HG03103 (cell line): Measurements from ENCODE around the gene PPP4R1.
"Not testable (repeated sequence)": the region's sequence is repeated elsewhere in the genome, so short reads cannot be mapped to it uniquely, and the experiment has no call there.

Experiments used
- ATAC-seq: cut with Tn5 transposase; IDR thresholded peaks from one replicate; pipeline ENCODE4 v1.9.1; 2021; ENCODE audit warnings: low read depth; ENCODE audit not compliant: unreplicated experiment

PPP4R1 gene

GRCh38 chr18:9629709-9630108, 15.3 kb upstream of the PPP4R1 start:
- ATAC-seq: no peak

GRCh38 chr18:9628984-9629383, 14.6 kb upstream of the PPP4R1 start:
- no peak for ATAC-seq

- no peak for ATAC-seq
Measured at GRCh38 chr18:9627642-9628041, 13.3 kb upstream of the PPP4R1 start.

- ATAC-seq: no peak
Measured at GRCh38 chr18:9619990-9620389, 5.6 kb upstream of the PPP4R1 start.

- ATAC-seq: no peak
Measured at GRCh38 chr18:9619545-9619944, 5.2 kb upstream of the PPP4R1 start.

GRCh38 chr18:9619056-9619455, 4.7 kb upstream of the PPP4R1 start:
- ATAC-seq: no peak

- no peak for ATAC-seq
Measured at GRCh38 chr18:9617006-9617542, 2.7 kb upstream of the PPP4R1 start.

GRCh38 chr18:9616049-9616448, 1.7 kb upstream of the PPP4R1 start:
- ATAC-seq: no peak

- no peak for ATAC-seq
Measured at GRCh38 chr18:9615280-9615797, 980 bp upstream of the PPP4R1 start.

- peak; percentile 13 for ATAC-seq
Measured at GRCh38 chr18:9613550-9614400, 584 bp downstream of the PPP4R1 start.

- ATAC-seq: no peak
Measured at GRCh38 chr18:9612977-9613376, 1.4 kb downstream of the PPP4R1 start.

GRCh38 chr18:9612215-9612830, 2.0 kb downstream of the PPP4R1 start:
- no peak for ATAC-seq

- ATAC-seq: no peak
Measured at GRCh38 chr18:9609190-9609589, 5.2 kb downstream of the PPP4R1 start.

GRCh38 chr18:9608728-9609127, 5.6 kb downstream of the PPP4R1 start:
- ATAC-seq: no peak

GRCh38 chr18:9608298-9608697, 6.1 kb downstream of the PPP4R1 start:
- no peak for ATAC-seq

- not testable (repeated sequence) for ATAC-seq
Measured at GRCh38 chr18:9607111-9607510, 7.2 kb downstream of the PPP4R1 start.

- no peak for ATAC-seq
Measured at GRCh38 chr18:9606039-9606438, 8.3 kb downstream of the PPP4R1 start.

GRCh38 chr18:9604348-9604747, 10.0 kb downstream of the PPP4R1 start:
- no peak for ATAC-seq

GRCh38 chr18:9599328-9599727, 15.0 kb downstream of the PPP4R1 start:
- ATAC-seq: no peak

GRCh38 chr18:9597609-9598008, 16.8 kb downstream of the PPP4R1 start:
- ATAC-seq: no peak

- ATAC-seq: no peak
Measured at GRCh38 chr18:9596843-9597526, 17.4 kb downstream of the PPP4R1 start.
